B cell (primary cell): Measurements from ENCODE around the gene CPNE1. TPM values are rescaled to one million over a fixed set of nuclear protein-coding genes. Genes with fewer than 3 reads are reported as not detected.
A peak's percentile ranks its signal among the peaks of the same experiment; 100 is the strongest.
"Not testable (repeated sequence)": the region's sequence is repeated elsewhere in the genome, so short reads cannot be mapped to it uniquely, and the experiment has no call there.

ENCODE experiments used
- ATAC-seq: fragments of 200-7000 bp; cut with Tn5 transposase; one replicate; pipeline ENCODE4 v1.10.0; 2021; ENCODE audit warnings: low read depth, mild to moderate bottlenecking, moderate number of reproducible peaks, moderate library complexity
- CTCF ChIA-PET: fragments of 350-600 bp; sonication (Branson Sonifier 250); formaldehyde crosslinking; loops from one replicate; lab custom pipeline; 2021; ENCODE audit warnings: antibody characterized with exemption, inconsistent platforms; lab: Charles Lee
- POLR2A ChIA-PET: fragments of 350-600 bp; sonication (Branson Sonifier 250); formaldehyde crosslinking; loops from one replicate; lab custom pipeline; 2021; ENCODE audit warnings: antibody characterized with exemption; lab: Charles Lee
- DNase-seq: peaks from one replicate; pipeline ENCODE4 v3.0.0; 2013
- H2AFZ ChIP-seq: 2 replicates; pipeline ENCODE4 v1.6.1; 2012; ENCODE audit warnings: mild to moderate bottlenecking, low read depth, low read length; ENCODE audit not compliant: insufficient read depth, poor library complexity, severe bottlenecking
- H3K27ac ChIP-seq, 2 donors: 1 replicate in 1 of 2; 2 replicates in 1 of 2; pipeline ENCODE4 v1.5.1; 2012 to 2013; ENCODE audit warnings: low read length in 2 of 2, mild to moderate bottlenecking in 2 of 2, moderate library complexity in 1 of 2
- H3K27me3 ChIP-seq, 4 experiments: fragments of 200-600 bp in 1 of 4; sonication (generic) in 1 of 4; replicated peaks in 1 of 4; 1 replicate in 2 of 4; 2 replicates in 2 of 4; pipeline versions ENCODE4 v1.6.1 to v1.7.0; 2013 to 2016; ENCODE audit warnings: low read length in 3 of 4, mild to moderate bottlenecking in 2 of 4, mixed read lengths in 1 of 4, moderate library complexity in 1 of 4; ENCODE audit not compliant: insufficient read depth in 4 of 4, control insufficient read depth in 3 of 4; ENCODE audit errors: control extremely low read depth in 1 of 4
- H3K36me3 ChIP-seq, 2 experiments: replicated peaks in 1 of 2; 1 replicate in 1 of 2; 2 replicates in 1 of 2; pipeline versions ENCODE4 v1.6.1 to v1.7.1; 2013; ENCODE audit warnings: low read length in 1 of 2; ENCODE audit not compliant: insufficient read depth in 2 of 2, control insufficient read depth in 1 of 2; ENCODE audit errors: control extremely low read depth in 1 of 2, extremely low read depth in 1 of 2
- H3K4me1 ChIP-seq, 2 donors: fragments of 200-600 bp in 1 of 2; sonication (generic) in 1 of 2; 1 replicate in 1 of 2; 2 replicates in 1 of 2; pipeline versions ENCODE4 v1.5.1 to v1.6.1; 2013 to 2017; ENCODE audit warnings: low read length in 2 of 2; ENCODE audit not compliant: control insufficient read depth in 2 of 2, insufficient read depth in 2 of 2
- H3K4me2 ChIP-seq: replicated peaks from 2 replicates; pipeline ENCODE3; 2012; ENCODE audit warnings: mild to moderate bottlenecking, low read depth, low read length; ENCODE audit not compliant: poor library complexity, severe bottlenecking
- H3K4me3 ChIP-seq, 5 experiments: fragments of 200-600 bp in 1 of 5; sonication (generic) in 1 of 5; 1 replicate in 3 of 5; 2 replicates in 2 of 5; pipeline versions ENCODE4 v1.5.1 to v1.7.0; 2011 to 2016; ENCODE audit warnings: low read length in 4 of 5, mild to moderate bottlenecking in 4 of 5, low read depth in 2 of 5, control low read depth in 1 of 5, moderate library complexity in 1 of 5; ENCODE audit not compliant: insufficient read depth in 1 of 5; ENCODE audit errors: control extremely low read depth in 1 of 5, extremely low read depth in 1 of 5
- H3K79me2 ChIP-seq: fragments of 200-600 bp; sonication (generic); one replicate; pipeline ENCODE4 v1.6.0; 2016; ENCODE audit warnings: low read length; ENCODE audit not compliant: control insufficient read depth, insufficient read depth
- H3K9ac ChIP-seq: fragments of 200-600 bp; sonication (generic); 2 replicates; pipeline ENCODE4 v1.6.1; 2017; ENCODE audit warnings: mild to moderate bottlenecking, low read length, moderate library complexity
- H3K9me3 ChIP-seq, 3 donors: one replicate each; pipeline versions ENCODE4 v1.6.1 to v1.7.1; 2013; ENCODE audit warnings: low read length in 2 of 3; ENCODE audit not compliant: control insufficient read depth in 2 of 3, insufficient read depth in 1 of 3; ENCODE audit errors: control extremely low read depth in 1 of 3
- H4K20me1 ChIP-seq: 2 replicates; pipeline ENCODE4 v1.6.0; 2012; ENCODE audit warnings: mild to moderate bottlenecking, low read length; ENCODE audit not compliant: insufficient read depth, control insufficient read depth, poor library complexity, severe bottlenecking
- H3K27ac Mint-ChIP-seq: one replicate; pipeline ENCODE4 v1.8.0; 2021; ENCODE audit warnings: mixed read lengths
- H3K27me3 Mint-ChIP-seq: one replicate; pipeline ENCODE4 v1.8.0; 2021; ENCODE audit warnings: mixed read lengths
- H3K4me1 Mint-ChIP-seq: one replicate; pipeline ENCODE4 v1.8.0; 2021; ENCODE audit warnings: mixed read lengths
- H3K4me3 Mint-ChIP-seq: one replicate; pipeline ENCODE4 v1.8.0; 2021; ENCODE audit warnings: mixed read lengths
- H3K9me3 Mint-ChIP-seq: one replicate; pipeline ENCODE4 v1.8.0; 2022; ENCODE audit warnings: mixed read lengths; ENCODE audit not compliant: insufficient read depth
- EZH2 ChIP-seq: IDR thresholded peaks from 2 replicates; pipeline ENCODE4 v1.6.1; 2012; ENCODE audit warnings: borderline replicate concordance, low read depth, mild to moderate bottlenecking, moderate library complexity, low read length; ENCODE audit not compliant: insufficient read depth, poor library complexity, severe bottlenecking
- WGBS: methylation state at CpG from one replicate; pipeline ENCODE4 v1.1.5; 2013; ENCODE audit warnings: missing lambda C conversion rate; ENCODE audit not compliant: insufficient coverage; 5-methylcytosine and 5-hydroxymethylcytosine counted together
- intact Hi-C: fragments of 100-400 bp; cut with micrococcal nuclease; formaldehyde crosslinking; loops from one replicate; pipeline ENCODE4 v1.10.0; 2022
- polyA plus RNA-seq: library from polyadenylated mRNA; depleted of rRNA; stranded (reverse); fragments of >200 nt; gene quantifications from 2 replicates; pipeline ENCODE4 v1.2.3, GENCODE V29; 2012
- total RNA-seq, 2 donors: library from RNA; stranded (reverse); fragments of 120-200 nt in 1 of 2; gene quantifications; 1 replicate in 1 of 2; 2 replicates in 1 of 2; pipeline versions ENCODE4 v1.2.3 to v1.2.4, GENCODE V29; 2013 to 2022
- TF ChIP-seq, protein P1 (sequence below): fragments of 200-600 bp; IDR thresholded peaks from one replicate; pipeline ENCODE4 v1.8.0; 2022; ENCODE audit warnings: antibody characterized with exemption, mild to moderate bottlenecking

CPNE1 gene
- total and polyA plus RNA-seq, 2 donors (not counting 1 experiment from before 2014, with no cell fraction given): 321 to 323 TPM

DNA sequence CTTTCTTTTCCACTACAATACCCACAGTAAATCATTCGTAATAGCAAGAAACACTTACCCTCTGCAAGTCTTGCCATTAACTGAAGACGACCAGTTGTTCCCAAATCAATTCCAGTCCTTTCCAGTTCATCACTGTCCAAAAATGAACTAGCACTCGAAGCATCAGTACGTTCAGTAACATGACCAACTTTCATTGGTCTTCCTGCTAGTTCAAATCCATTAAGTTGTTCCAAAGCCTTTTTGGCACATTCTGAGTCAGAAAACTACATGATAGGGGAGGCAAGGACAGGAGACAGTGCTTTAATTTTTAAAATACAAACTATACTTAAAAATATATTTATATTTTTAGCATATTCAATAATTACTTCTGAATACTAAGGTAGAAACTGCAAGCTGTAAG lies 49.4 kb upstream of the CPNE1 start:
- ATAC-seq (no peak), DNase-seq (no peak)
- intact Hi-C loops: loop anchor here (2.0 kb wide), 1 partner anchor 17 kb away; no protein-coding TSS in a partner anchor
- CTCF ChIA-PET: interaction anchor here (1.2 kb wide), 1 partner anchor 25 kb away, joined by 5 read pairs; no protein-coding TSS in a partner anchor
- H3K4me1 ChIP-seq: peaks cover 0 to 5% of the 10 kb centered on the region in 2 donors
- POLR2A ChIA-PET: no interaction called here
- peaks cover 82% of the 10 kb centered on the region for H3K79me2 ChIP-seq
- TF ChIP-seq, protein P1, sequence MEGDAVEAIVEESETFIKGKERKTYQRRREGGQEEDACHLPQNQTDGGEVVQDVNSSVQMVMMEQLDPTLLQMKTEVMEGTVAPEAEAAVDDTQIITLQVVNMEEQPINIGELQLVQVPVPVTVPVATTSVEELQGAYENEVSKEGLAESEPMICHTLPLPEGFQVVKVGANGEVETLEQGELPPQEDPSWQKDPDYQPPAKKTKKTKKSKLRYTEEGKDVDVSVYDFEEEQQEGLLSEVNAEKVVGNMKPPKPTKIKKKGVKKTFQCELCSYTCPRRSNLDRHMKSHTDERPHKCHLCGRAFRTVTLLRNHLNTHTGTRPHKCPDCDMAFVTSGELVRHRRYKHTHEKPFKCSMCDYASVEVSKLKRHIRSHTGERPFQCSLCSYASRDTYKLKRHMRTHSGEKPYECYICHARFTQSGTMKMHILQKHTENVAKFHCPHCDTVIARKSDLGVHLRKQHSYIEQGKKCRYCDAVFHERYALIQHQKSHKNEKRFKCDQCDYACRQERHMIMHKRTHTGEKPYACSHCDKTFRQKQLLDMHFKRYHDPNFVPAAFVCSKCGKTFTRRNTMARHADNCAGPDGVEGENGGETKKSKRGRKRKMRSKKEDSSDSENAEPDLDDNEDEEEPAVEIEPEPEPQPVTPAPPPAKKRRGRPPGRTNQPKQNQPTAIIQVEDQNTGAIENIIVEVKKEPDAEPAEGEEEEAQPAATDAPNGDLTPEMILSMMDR: no peak
- TF ChIP-seq EZH2: no peak
- 89% methylated on average over 4 of the region's 4 CpGs for WGBS
- Mint-ChIP-seq H3K9me3 (no peaks in the 10 kb centered on the region), H3K4me1 (peaks cover 31% of the 10 kb centered on the region), H3K27ac (peak overlapping the region; percentile 38), H3K27me3 (no peaks in the 10 kb centered on the region), H3K4me3 (peak overlapping the region; percentile 39)
- peaks cover 72% of the 10 kb centered on the region for H4K20me1 ChIP-seq
- no peak overlapping the region for H3K4me2 ChIP-seq
- H3K27ac ChIP-seq: no peak overlapping the region
- no peaks in the 10 kb centered on the region for H3K9me3 ChIP-seq
- H3K36me3 ChIP-seq: peaks cover 20 to 94% of the 10 kb centered on the region in 2 experiments
- no peaks in the 10 kb centered on the region for H3K27me3 ChIP-seq
- H2AFZ ChIP-seq: no peak overlapping the region
- H3K9ac ChIP-seq: no peak overlapping the region
- H3K4me3 ChIP-seq: no peak overlapping the region

DNA sequence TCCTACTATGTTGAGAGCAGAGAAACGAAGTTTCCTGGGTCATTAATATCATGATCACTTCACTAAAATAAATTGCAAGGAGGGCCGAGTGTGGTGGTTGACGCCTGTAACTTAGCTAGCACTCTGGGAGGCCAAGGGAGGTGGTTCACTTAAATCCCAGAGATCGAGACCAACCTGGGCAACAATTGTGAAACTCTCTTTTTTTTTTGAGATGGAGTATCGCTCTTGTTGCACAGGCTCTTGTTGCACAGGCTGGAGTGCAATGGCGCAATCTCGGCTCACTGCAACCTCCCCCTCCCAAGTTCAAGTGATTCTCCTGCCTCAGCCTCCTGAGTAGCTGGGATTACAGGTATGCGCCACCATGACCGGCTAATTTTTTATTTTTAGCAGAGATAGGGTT lies 48.4 kb upstream of the CPNE1 start:
- POLR2A ChIA-PET, H3K27ac Mint-ChIP-seq, H3K27me3 Mint-ChIP-seq, H2AFZ ChIP-seq, H3K4me3 ChIP-seq, H3K9me3 Mint-ChIP-seq, H3K4me3 Mint-ChIP-seq, DNase-seq, H3K27ac ChIP-seq, H3K9ac ChIP-seq, H3K4me2 ChIP-seq, H3K27me3 ChIP-seq, ATAC-seq, H3K9me3 ChIP-seq, H3K4me1 ChIP-seq, intact Hi-C loops: not testable (repeated sequence)
- Histone ChIP-seq H3K79me2 (peaks cover 74% of the 10 kb centered on the region), H4K20me1 (peaks cover 62% of the 10 kb centered on the region), H3K36me3 (peaks cover 19 to 93% of the 10 kb centered on the region in 2 experiments)
- WGBS: 100% methylated on average over 2 of the region's 9 CpGs
- CTCF ChIA-PET: interaction anchor here (0.5 to 1.2 kb wide), 2 partner anchors 26 to 1308 kb away, joined by 3 to 5 read pairs; no protein-coding TSS in a partner anchor
- peaks cover 33% of the 10 kb centered on the region for H3K4me1 Mint-ChIP-seq
